K562 (cell line): ENCODE measurements around the gene CGREF1. TPM values are rescaled to one million over a fixed set of nuclear protein-coding genes. Genes with fewer than 3 reads are reported as not detected.
A peak's percentile ranks its signal among the peaks of the same experiment; 100 is the strongest.

Experiments used
- C11orf30 ChIP-seq: fragments of 450-650 bp; IDR thresholded peaks from 2 replicates; pipeline ENCODE4 v1.6.1; 2016; ENCODE audit warnings: low read depth, mild to moderate bottlenecking
- ERF ChIP-seq: fragments of 450-650 bp; formaldehyde crosslinking; IDR thresholded peaks from 2 replicates; pipeline ENCODE4 v1.4.0; 2020; ENCODE audit warnings: mild to moderate bottlenecking, mixed read lengths
- KDM2B ChIP-seq: fragments of 250-450 bp; sonication (Bioruptor Pico); IDR thresholded peaks from 2 replicates; pipeline ENCODE4 v1.8.0; 2021; ENCODE audit warnings: mild to moderate bottlenecking, moderate library complexity
- MGA ChIP-seq: fragments of 450-650 bp; IDR thresholded peaks from 2 replicates; pipeline ENCODE4 v1.6.1; 2016; ENCODE audit warnings: mild to moderate bottlenecking, moderate library complexity
- MXI1 ChIP-seq: IDR thresholded peaks from 2 replicates; pipeline ENCODE4 v1.6.1; 2011; ENCODE audit warnings: low read depth, mild to moderate bottlenecking, improper control_type of control experiment, low read length
- NFE2L1 ChIP-seq: fragments of 450-650 bp; IDR thresholded peaks from 2 replicates; pipeline ENCODE4 v1.6.1; 2016; ENCODE audit warnings: missing genetic modification characterization, low read depth, mild to moderate bottlenecking, missing compliant biosample characterization, moderate library complexity, borderline replicate concordance
- NR3C1 ChIP-seq: sonication (generic); formaldehyde crosslinking; IDR thresholded peaks from 2 replicates; pipeline ENCODE4 v1.8.1; 2022; ENCODE audit warnings: missing genetic modification reagents
- PATZ1 ChIP-seq: fragments of 250-450 bp; sonication (Bioruptor Pico); IDR thresholded peaks from 2 replicates; pipeline ENCODE4 v1.5.0; 2020; ENCODE audit warnings: mild to moderate bottlenecking, borderline replicate concordance
- RBM14 ChIP-seq: fragments of 200-400 bp; formaldehyde crosslinking; IDR thresholded peaks from 2 replicates; pipeline ENCODE4 v1.6.1; 2018; ENCODE audit warnings: low read depth, mild to moderate bottlenecking, low read length, moderate library complexity, borderline replicate concordance; ENCODE audit not compliant: insufficient read depth
- SNIP1 ChIP-seq: fragments of 450-650 bp; IDR thresholded peaks from 2 replicates; pipeline ENCODE4 v1.7.1; 2017; ENCODE audit warnings: low read depth, mild to moderate bottlenecking
- STAT5B ChIP-seq: fragments of 250-450 bp; sonication (Bioruptor Pico); IDR thresholded peaks from 2 replicates; pipeline ENCODE4 v1.8.0; 2021; ENCODE audit warnings: mild to moderate bottlenecking, inconsistent platforms
- ZNF282 ChIP-seq: sonication (generic); formaldehyde crosslinking; IDR thresholded peaks from 2 replicates; pipeline ENCODE4 v1.8.1; 2023; ENCODE audit warnings: missing genetic modification reagents
- ZNF354B ChIP-seq: fragments of 250-450 bp; sonication (Bioruptor Pico); IDR thresholded peaks from 2 replicates; pipeline ENCODE4 v1.4.0; 2020
- polyA plus RNA-seq, 8 experiments: library from polyadenylated mRNA; depleted of rRNA in 4 of 8; stranded (reverse) in 5 of 8; unstranded in 3 of 8; fragments of >200 nt; fragmentation: Nextera tagmentation in 2 of 8; fragmentation: Illumina TruSeq in 1 of 8; extraction: Ambion mirVana in 2 of 8; extraction: Trizol in 1 of 8; gene quantifications; 2 replicates each; pipeline versions ENCODE4 v1.2.1 to v1.2.3, GENCODE V29; 2011 to 2014; ENCODE audit warnings: inconsistent platforms in 1 of 8, missing spikeins in 1 of 8
- total RNA-seq, 7 experiments: library from RNA; depleted of rRNA in 6 of 7; stranded (reverse); fragments of >200 nt in 6 of 7; fragmentation: Illumina TruSeq in 2 of 7; extraction: Trizol in 2 of 7; gene quantifications; 2 replicates each; pipeline versions ENCODE4 v1.2.1 to v1.2.3, GENCODE V29; 2011 to 2021; ENCODE audit warnings: low replicate concordance in 1 of 7
- TF ChIP-seq, protein P1 (sequence below): sonication (generic); IDR thresholded peaks from 2 replicates; pipeline ENCODE4 v1.6.1; 2016

CGREF1 gene
- total and polyA plus RNA-seq, 9 of the 15 experiments (the other 6 are each of a cell fraction or from before 2014, with no cell fraction given): 0.07 to 0.50 (median 0.37) TPM

GRCh38 chr2:27092696-27093429, 26.1 kb downstream of the CGREF1 start (continued):
- TF ChIP-seq MGA (peak; percentile 92), ERF (CRISPR knock-in tag) (0 out of 2 replicates have a peak, but pooled peaks have one; percentile 61), ZNF282 (CRISPR knock-in tag) (no peak), MXI1 (no peak), SNIP1 (no peak), KDM2B (no peak), NFE2L1 (tag) (no peak), PATZ1 (CRISPR knock-in tag) (no peak), C11orf30 (peak; percentile 42; the same call in 1 of the 2 replicates), ZNF354B (CRISPR knock-in tag) (no peak), STAT5B (CRISPR knock-in tag) (no peak), RBM14 (no peak), NR3C1 (CRISPR knock-in tag) (no peak)
- TF ChIP-seq, protein P1, sequence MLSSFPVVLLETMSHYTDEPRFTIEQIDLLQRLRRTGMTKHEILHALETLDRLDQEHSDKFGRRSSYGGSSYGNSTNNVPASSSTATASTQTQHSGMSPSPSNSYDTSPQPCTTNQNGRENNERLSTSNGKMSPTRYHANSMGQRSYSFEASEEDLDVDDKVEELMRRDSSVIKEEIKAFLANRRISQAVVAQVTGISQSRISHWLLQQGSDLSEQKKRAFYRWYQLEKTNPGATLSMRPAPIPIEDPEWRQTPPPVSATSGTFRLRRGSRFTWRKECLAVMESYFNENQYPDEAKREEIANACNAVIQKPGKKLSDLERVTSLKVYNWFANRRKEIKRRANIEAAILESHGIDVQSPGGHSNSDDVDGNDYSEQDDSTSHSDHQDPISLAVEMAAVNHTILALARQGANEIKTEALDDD: no peak
